GM20000 (cell line): ENCODE measurements around the gene CDYL2.
A peak's percentile ranks its signal among the peaks of the same experiment; 100 is the strongest.

Source experiments
- DNase-seq: peaks from one replicate; pipeline ENCODE4 v3.0.0; 2012; ENCODE audit warnings: low spot score
- CTCF ChIP-seq: IDR thresholded peaks from 2 replicates; pipeline ENCODE4 v1.5.1; 2012; ENCODE audit warnings: mild to moderate bottlenecking, control low read depth; ENCODE audit errors: extremely low read depth, missing control alignments

The CDYL2 gene

GRCh38 chr16:80804526-80805383 lies at the start of gene CDYL2:
TSS of gene CDYL2 (minus strand) at chr16:80804598. CDS start at chr16:80804173, 425 bp downstream.
- DNase-seq: peak; percentile 91
- no peak for TF ChIP-seq CTCF

GRCh38 chr16:80852261-80852872 lies 48.0 kb upstream of the CDYL2 start:
- no peak for TF ChIP-seq CTCF
- DNase-seq: peak; percentile 31

GRCh38 chr16:80851831-80852230 lies 47.4 kb upstream of the CDYL2 start:
- TF ChIP-seq CTCF: no peak
- no peak for DNase-seq

- DNase-seq: no peak
Measured at GRCh38 chr16:80850757-80851156, 46.4 kb upstream of the CDYL2 start.

GRCh38 chr16:80848862-80849261 lies 44.5 kb upstream of the CDYL2 start:
- no peak for DNase-seq
- TF ChIP-seq CTCF: no peak

More at GRCh38 chr16:80850757-80851156, 46.4 kb upstream of the CDYL2 start:
- no peak for TF ChIP-seq CTCF

GRCh38 chr16:80846680-80847079 lies 42.3 kb upstream of the CDYL2 start:
- DNase-seq: no peak
- no peak for TF ChIP-seq CTCF

GRCh38 chr16:80846275-80846674 lies 41.9 kb upstream of the CDYL2 start:
- DNase-seq: no peak
- TF ChIP-seq CTCF: no peak
